OCI-LY7 (cell line): ENCODE measurements around the gene MAGI1. TPM values are rescaled to one million over a fixed set of nuclear protein-coding genes. Genes with fewer than 3 reads are reported as not detected.

Experiments used
- BruUV-seq: library from RNA; stranded (reverse); fragments of 400-500 nt; replicated peaks from 2 replicates; lab custom pipeline; 2021; lab: Mats Ljungman, UMichigan
- CTCF ChIA-PET: fragments of 300-600 bp; sonication (Branson Sonifier 250); formaldehyde crosslinking; loops from one replicate; lab custom pipeline; 2022; ENCODE audit warnings: antibody characterized with exemption; ENCODE audit not compliant: unreplicated experiment; lab: Charles Lee
- POLR2A ChIA-PET: fragments of 300-600 bp; sonication (Branson Sonifier 250); formaldehyde crosslinking; loops from one replicate; lab custom pipeline; 2022; ENCODE audit warnings: antibody characterized with exemption; lab: Charles Lee
- DNase-seq: peaks from one replicate; pipeline ENCODE4 v3.0.0-alpha.2; 2015; ENCODE audit warnings: low spot score
- H2AFZ ChIP-seq: fragments of 200-600 bp; sonication (generic), shearing (Covaris generic); 2 replicates; pipeline ENCODE4 v1.6.1; 2014; ENCODE audit warnings: mild to moderate bottlenecking, antibody characterized with exemption, low read length, moderate library complexity
- H3K27ac ChIP-seq: fragments of 200-600 bp; sonication (generic); 2 replicates; pipeline ENCODE4 v1.5.1; 2014; ENCODE audit warnings: mixed run types, low read depth, mild to moderate bottlenecking, moderate library complexity, low read length, inconsistent platforms; ENCODE audit not compliant: poor library complexity, severe bottlenecking
- H3K36me3 ChIP-seq: fragments of 200-600 bp; sonication (generic); 2 replicates; pipeline ENCODE4 v1.6.1; 2014; ENCODE audit warnings: mild to moderate bottlenecking, antibody characterized with exemption, low read length, moderate library complexity, mixed read lengths; ENCODE audit not compliant: insufficient read depth
- H3K4me1 ChIP-seq: fragments of 200-600 bp; sonication (generic); 2 replicates; pipeline ENCODE4 v1.5.1; 2014; ENCODE audit warnings: mild to moderate bottlenecking, low read length; ENCODE audit not compliant: insufficient read depth, poor library complexity, severe bottlenecking
- H3K4me2 ChIP-seq: fragments of 200-600 bp; sonication (generic); 2 replicates; pipeline ENCODE4 v1.6.1; 2014; ENCODE audit warnings: mild to moderate bottlenecking, low read length
- H3K4me3 ChIP-seq: fragments of 200-600 bp; sonication (generic); 2 replicates; pipeline ENCODE4 v1.5.1; 2014; ENCODE audit warnings: mild to moderate bottlenecking, low read depth, low read length; ENCODE audit not compliant: poor library complexity, severe bottlenecking
- H3K79me2 ChIP-seq: fragments of 200-600 bp; sonication (generic); 2 replicates; pipeline ENCODE4 v1.6.1; 2016; ENCODE audit warnings: low read depth, mild to moderate bottlenecking, low read length, moderate library complexity, mixed read lengths; ENCODE audit not compliant: insufficient read depth
- H3K9me2 ChIP-seq: fragments of 200-600 bp; sonication (generic); 2 replicates; pipeline ENCODE4 v1.6.1; 2016; ENCODE audit warnings: mild to moderate bottlenecking, low read length, mixed read lengths; ENCODE audit not compliant: insufficient read depth
- H3K9me3 ChIP-seq: fragments of 200-600 bp; sonication (generic); 2 replicates; pipeline ENCODE4 v1.6.1; 2014; ENCODE audit warnings: mild to moderate bottlenecking, mixed run types, low read length, mixed read lengths
- H4K20me1 ChIP-seq: fragments of 200-600 bp; sonication (generic); 2 replicates; pipeline ENCODE4 v1.6.1; 2014; ENCODE audit warnings: mild to moderate bottlenecking, antibody characterized with exemption, low read length, moderate library complexity, mixed read lengths; ENCODE audit not compliant: insufficient read depth
- EZH2phosphoT487 ChIP-seq: fragments of 200-600 bp; sonication (generic); IDR thresholded peaks from 2 replicates; pipeline ENCODE4 v1.6.1; 2018; ENCODE audit warnings: low read depth, borderline replicate concordance, mild to moderate bottlenecking, mixed run types, antibody characterized with exemption, low read length, moderate library complexity, mixed read lengths
- intact Hi-C: fragments of 100-400 bp; cut with micrococcal nuclease; formaldehyde crosslinking; loops from one replicate; pipeline ENCODE4 v1.10.0; 2022; ENCODE audit not compliant: unreplicated experiment
- total RNA-seq, 2 experiments: library from RNA; depleted of rRNA in 1 of 2; stranded (reverse); fragments of >200 nt in 1 of 2; shearing (Covaris generic) in 1 of 2; gene quantifications; 2 replicates each; pipeline ENCODE4 v1.2.3, GENCODE V29; 2014 to 2022
- TF ChIP-seq, protein P1 (sequence below): fragments of 200-600 bp; sonication (generic); conservative IDR thresholded peaks from 2 replicates; pipeline ENCODE4 v1.5.1; 2014; ENCODE audit warnings: mild to moderate bottlenecking, antibody characterized with exemption, low read length, moderate library complexity, mixed read lengths

Gene MAGI1
- total RNA-seq, 2 experiments from 2014 or later = 0.63 to 2.5 TPM

DNA sequence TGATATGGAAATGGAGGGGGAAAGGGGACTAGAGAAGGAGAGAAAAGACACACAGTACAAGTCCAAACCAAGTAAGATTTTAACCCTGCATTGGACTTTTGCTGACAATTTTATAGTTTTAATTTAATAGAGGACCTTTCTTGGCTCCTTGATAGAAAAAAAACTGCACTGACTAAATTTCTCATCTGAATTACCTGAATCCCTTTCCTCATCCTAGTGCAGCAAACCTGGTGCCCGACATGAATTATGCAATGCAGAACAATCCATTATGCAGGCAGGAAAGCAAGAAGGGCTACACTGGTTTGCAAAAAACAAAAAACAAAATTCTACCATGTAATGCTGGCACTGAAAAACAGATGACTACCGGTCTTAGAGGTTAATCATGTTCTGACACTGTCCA is 15.5 kb downstream of the MAGI1 start:
- Histone ChIP-seq H3K9me3 (no peaks in the 10 kb centered on the region), H3K4me3 (no peak overlapping the region), H4K20me1 (no peaks in the 10 kb centered on the region), H3K79me2 (no peaks in the 10 kb centered on the region), H3K4me1 (no peaks in the 10 kb centered on the region), H2AFZ (no peak overlapping the region), H3K27ac (no peak overlapping the region), H3K36me3 (no peaks in the 10 kb centered on the region), H3K4me2 (no peak overlapping the region), H3K9me2 (no peaks in the 10 kb centered on the region)
- intact Hi-C loops = no loop called here
- POLR2A ChIA-PET = no interaction called here
- no peak for TF ChIP-seq EZH2phosphoT487
- TF ChIP-seq, protein P1, sequence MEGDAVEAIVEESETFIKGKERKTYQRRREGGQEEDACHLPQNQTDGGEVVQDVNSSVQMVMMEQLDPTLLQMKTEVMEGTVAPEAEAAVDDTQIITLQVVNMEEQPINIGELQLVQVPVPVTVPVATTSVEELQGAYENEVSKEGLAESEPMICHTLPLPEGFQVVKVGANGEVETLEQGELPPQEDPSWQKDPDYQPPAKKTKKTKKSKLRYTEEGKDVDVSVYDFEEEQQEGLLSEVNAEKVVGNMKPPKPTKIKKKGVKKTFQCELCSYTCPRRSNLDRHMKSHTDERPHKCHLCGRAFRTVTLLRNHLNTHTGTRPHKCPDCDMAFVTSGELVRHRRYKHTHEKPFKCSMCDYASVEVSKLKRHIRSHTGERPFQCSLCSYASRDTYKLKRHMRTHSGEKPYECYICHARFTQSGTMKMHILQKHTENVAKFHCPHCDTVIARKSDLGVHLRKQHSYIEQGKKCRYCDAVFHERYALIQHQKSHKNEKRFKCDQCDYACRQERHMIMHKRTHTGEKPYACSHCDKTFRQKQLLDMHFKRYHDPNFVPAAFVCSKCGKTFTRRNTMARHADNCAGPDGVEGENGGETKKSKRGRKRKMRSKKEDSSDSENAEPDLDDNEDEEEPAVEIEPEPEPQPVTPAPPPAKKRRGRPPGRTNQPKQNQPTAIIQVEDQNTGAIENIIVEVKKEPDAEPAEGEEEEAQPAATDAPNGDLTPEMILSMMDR = no peak
- DNase-seq = no peak
- BruUV-seq = no TSS peak
- CTCF ChIA-PET = no interaction called here

DNA sequence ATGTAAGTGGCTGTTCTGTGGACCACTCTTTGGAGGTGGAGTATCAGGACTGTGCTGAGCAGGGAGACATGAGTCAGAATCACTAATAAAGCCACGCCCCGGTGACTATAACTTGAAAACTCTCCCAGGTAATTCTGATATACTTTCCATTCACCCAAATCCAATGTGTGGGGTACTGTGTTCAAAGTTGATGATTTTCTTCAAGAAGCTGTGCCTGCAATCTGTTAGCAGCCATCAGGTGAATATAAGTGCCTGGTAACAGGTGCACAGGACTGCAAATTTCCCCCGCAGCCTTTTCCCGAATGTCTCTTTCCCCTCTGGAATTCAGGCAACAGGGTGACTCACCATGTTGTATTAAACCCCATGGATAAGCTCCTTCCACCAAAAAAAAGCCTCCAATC is 17.0 kb downstream of the MAGI1 start:
- H3K36me3 ChIP-seq = no peaks in the 10 kb centered on the region
- H3K4me3 ChIP-seq = no peak overlapping the region
- BruUV-seq = no TSS peak
- H3K9me2 ChIP-seq = no peaks in the 10 kb centered on the region
- no peaks in the 10 kb centered on the region for H4K20me1 ChIP-seq
- no peaks in the 10 kb centered on the region for H3K9me3 ChIP-seq
- TF ChIP-seq EZH2phosphoT487 = no peak
- TF ChIP-seq, protein P1 = no peak
- POLR2A ChIA-PET = no interaction called here
- no peak for DNase-seq
- intact Hi-C loops = no loop called here
- no peak overlapping the region for H3K4me2 ChIP-seq
- H3K27ac ChIP-seq = no peak overlapping the region
- CTCF ChIA-PET = no interaction called here
- no peaks in the 10 kb centered on the region for H3K4me1 ChIP-seq
- H2AFZ ChIP-seq = no peak overlapping the region
- no peaks in the 10 kb centered on the region for H3K79me2 ChIP-seq

DNA sequence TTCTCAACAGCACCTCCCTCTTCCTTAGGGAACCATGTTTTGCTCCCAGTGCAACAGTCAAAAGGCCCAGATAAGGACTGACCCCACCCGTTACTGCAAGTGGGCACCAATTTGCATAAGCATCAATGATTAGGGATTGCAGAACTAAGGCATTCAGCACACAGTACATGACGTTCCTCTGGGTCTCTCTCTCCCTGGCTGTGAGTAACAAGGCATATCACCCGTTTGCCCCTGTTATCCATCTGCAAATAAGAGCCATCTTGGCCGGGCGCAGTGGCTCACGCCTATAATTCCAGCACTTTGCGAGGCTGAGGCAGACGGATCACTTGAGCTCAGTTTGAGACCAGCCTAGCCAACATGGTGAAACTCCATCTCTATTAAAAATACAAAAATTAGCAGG is 18.8 kb downstream of the MAGI1 start:
- no peak overlapping the region for H3K4me3 ChIP-seq
- no peaks in the 10 kb centered on the region for H3K79me2 ChIP-seq
- no peak overlapping the region for H3K27ac ChIP-seq
- intact Hi-C loops = no loop called here
- no peak overlapping the region for H2AFZ ChIP-seq
- H4K20me1 ChIP-seq = no peaks in the 10 kb centered on the region
- no peak overlapping the region for H3K4me2 ChIP-seq
- no peak for TF ChIP-seq EZH2phosphoT487
- TF ChIP-seq, protein P1 = no peak
- POLR2A ChIA-PET = no interaction called here
- H3K9me3 ChIP-seq = no peaks in the 10 kb centered on the region
- no peak for DNase-seq
- H3K4me1 ChIP-seq = no peaks in the 10 kb centered on the region
- H3K36me3 ChIP-seq = no peaks in the 10 kb centered on the region
- CTCF ChIA-PET = no interaction called here
- no peaks in the 10 kb centered on the region for H3K9me2 ChIP-seq
- no TSS peak for BruUV-seq
